Ishikawa (cell line): Measurements from ENCODE around the gene NTN1.

Experiments used
- CEBPB ChIP-seq: IDR thresholded peaks from 2 replicates; pipeline ENCODE4 v1.6.1; 2012
- EGR1 ChIP-seq: IDR thresholded peaks from 2 replicates; pipeline ENCODE4 v1.6.1; 2012
- EP300 ChIP-seq: IDR thresholded peaks from 2 replicates; pipeline ENCODE4 v1.6.1; 2012; ENCODE audit warnings: borderline replicate concordance
- FOXM1 ChIP-seq: IDR thresholded peaks from 2 replicates; pipeline ENCODE4 v1.6.1; 2012; ENCODE audit warnings: low read depth, borderline replicate concordance
- NFIC ChIP-seq: IDR thresholded peaks from 2 replicates; pipeline ENCODE4 v1.6.1; 2012
- RAD21 ChIP-seq: IDR thresholded peaks from 2 replicates; pipeline ENCODE4 v1.6.1; 2012; ENCODE audit warnings: low read depth
- REST ChIP-seq: IDR thresholded peaks from 2 replicates; pipeline ENCODE4 v1.6.1; 2012; ENCODE audit warnings: low read depth, mild to moderate bottlenecking
- TAF1 ChIP-seq: IDR thresholded peaks from 2 replicates; pipeline ENCODE4 v1.6.1; 2012; ENCODE audit warnings: low read depth, mild to moderate bottlenecking
- TCF12 ChIP-seq: IDR thresholded peaks from 2 replicates; pipeline ENCODE4 v1.6.1; 2012; ENCODE audit warnings: low read depth
- TEAD4 ChIP-seq: IDR thresholded peaks from 2 replicates; pipeline ENCODE4 v1.6.1; 2012
- USF1 ChIP-seq: IDR thresholded peaks from 2 replicates; pipeline ENCODE4 v1.6.1; 2012
- YY1 ChIP-seq: IDR thresholded peaks from 2 replicates; pipeline ENCODE4 v1.6.1; 2012; ENCODE audit warnings: low read depth

- TF ChIP-seq EGR1 (no peak), USF1 (no peak), CEBPB (no peak), REST (no peak), EP300 (no peak), TAF1 (no peak), TCF12 (no peak), YY1 (no peak), FOXM1 (no peak), RAD21 (no peak), TEAD4 (no peak), NFIC (no peak)
Measured at GRCh38 chr17:9208381-9209105, 187.2 kb downstream of the NTN1 start.
